ENCODE results near the gene CSF3. TPM values are rescaled to one million over a fixed set of nuclear protein-coding genes. Genes with fewer than 3 reads are reported as not detected.

Gene CSF3
- total RNA-seq, 1 experiment from 2014 or later: not detected

Other genes starting within 250 kb of the CSF3 start
- gene IKZF3, start 151.1 kb upstream of the CSF3 start, total RNA-seq (2014; rRNA removed; shearing (Covaris generic); ENCODE audit: low replicate concordance): not detected in 2 replicates
- not detected in 2 replicates for gene ZPBP2, start 147.2 kb upstream of the CSF3 start, total RNA-seq (2014; rRNA removed; shearing (Covaris generic); ENCODE audit: low replicate concordance)
- 0.06 and 0.41 TPM in 2 replicates for gene GSDMB, start 96.8 kb upstream of the CSF3 start, total RNA-seq (2014; rRNA removed; shearing (Covaris generic); ENCODE audit: low replicate concordance)
- gene ORMDL3, start 87.8 kb upstream of the CSF3 start, total RNA-seq (2014; rRNA removed; shearing (Covaris generic); ENCODE audit: low replicate concordance): 41.3 and 70.3 TPM in 2 replicates
- not detected in 2 replicates for gene LRRC3C, start 87.7 kb upstream of the CSF3 start, total RNA-seq (2014; rRNA removed; shearing (Covaris generic); ENCODE audit: low replicate concordance)
- not detected in 2 replicates for gene GSDMA, start 52.4 kb upstream of the CSF3 start, total RNA-seq (2014; rRNA removed; shearing (Covaris generic); ENCODE audit: low replicate concordance)
- 170 and 200 TPM in 2 replicates for gene PSMD3, start 34.6 kb upstream of the CSF3 start, total RNA-seq (2014; rRNA removed; shearing (Covaris generic); ENCODE audit: low replicate concordance)
- 36.7 and 97.2 TPM in 2 replicates for gene MED24, start 39.0 kb downstream of the CSF3 start, total RNA-seq (2014; rRNA removed; shearing (Covaris generic); ENCODE audit: low replicate concordance)
- 9.1 and 16.4 TPM in 2 replicates for gene THRA, start 47.5 kb downstream of the CSF3 start, total RNA-seq (2014; rRNA removed; shearing (Covaris generic); ENCODE audit: low replicate concordance)
- gene NR1D1, start 85.1 kb downstream of the CSF3 start, total RNA-seq (2014; rRNA removed; shearing (Covaris generic); ENCODE audit: low replicate concordance): 1.1 and 1.6 TPM in 2 replicates
- gene MSL1, start 106.5 kb downstream of the CSF3 start, total RNA-seq (2014; rRNA removed; shearing (Covaris generic); ENCODE audit: low replicate concordance): 32.3 and 42.7 TPM in 2 replicates
- 27.5 and 37.9 TPM in 2 replicates for gene CASC3, start 125.1 kb downstream of the CSF3 start, total RNA-seq (2014; rRNA removed; shearing (Covaris generic); ENCODE audit: low replicate concordance)
- gene RAPGEFL1, start 162.0 kb downstream of the CSF3 start, total RNA-seq (2014; rRNA removed; shearing (Covaris generic); ENCODE audit: low replicate concordance): 1.7 and 5.9 TPM in 2 replicates
- 7.7 and 9.1 TPM in 2 replicates for gene WIPF2, start 203.9 kb downstream of the CSF3 start, total RNA-seq (2014; rRNA removed; shearing (Covaris generic); ENCODE audit: low replicate concordance)

All from Caki2 (cell line).